Endothelial cell of umbilical vein (primary cell): ENCODE measurements around the gene NSD1.

Experiments
- CTCF ChIP-seq, 2 donors: IDR thresholded peaks; 1 replicate in 1 of 2; 2 replicates in 1 of 2; pipeline ENCODE4 v1.5.1; 2011; ENCODE audit warnings: low read length in 2 of 2, mild to moderate bottlenecking in 2 of 2, moderate library complexity in 2 of 2, control low read depth in 1 of 2, inconsistent platforms in 1 of 2, low read depth in 1 of 2; ENCODE audit not compliant: insufficient read depth in 1 of 2; ENCODE audit errors: extremely low read depth in 1 of 2
- EZH2 ChIP-seq: IDR thresholded peaks from 2 replicates; pipeline ENCODE4 v1.6.1; 2012; ENCODE audit warnings: borderline replicate concordance, low read depth, mild to moderate bottlenecking, moderate library complexity, low read length, inconsistent platforms; ENCODE audit not compliant: severe bottlenecking
- GATA2 ChIP-seq: IDR thresholded peaks from 2 replicates; pipeline ENCODE4 v1.7.0; 2011; ENCODE audit warnings: low read depth, mild to moderate bottlenecking, moderate library complexity, mixed read lengths, low read length; ENCODE audit not compliant: insufficient read length, insufficient read depth
- MAX ChIP-seq: IDR thresholded peaks from 2 replicates; pipeline ENCODE4 v1.6.1; 2011; ENCODE audit not compliant: insufficient read depth, insufficient read length
- MYC ChIP-seq: IDR thresholded peaks from one replicate; pipeline ENCODE4 v1.6.1; 2011; ENCODE audit warnings: mild to moderate bottlenecking, low read depth, low read length
- POLR2A ChIP-seq: IDR thresholded peaks from 2 replicates; pipeline ENCODE4 v1.6.1; 2012; ENCODE audit warnings: low read depth, mild to moderate bottlenecking, control low read depth, low read length
- POLR2AphosphoS5 ChIP-seq: IDR thresholded peaks from 2 replicates; pipeline ENCODE4 v1.6.1; 2012; ENCODE audit warnings: low read depth, mild to moderate bottlenecking, control low read depth, low read length, moderate library complexity; ENCODE audit not compliant: insufficient read depth

- TF ChIP-seq CTCF (IDR thresholded peaks at IDR 0.05; ENCODE audit: extremely low read depth in 1 of 2, insufficient read depth in 1 of 2, low read depth in 1 of 2, low read length in 2 of 2) (no peak), POLR2AphosphoS5 (no peak), EZH2 (no peak), POLR2A (no peak), GATA2 (no peak), MAX (no peak), MYC (no peak)
Observed at GRCh38 chr5:177087398-177088005, 46.1 kb upstream of the NSD1 start.
